ENCODE results near the gene ADCK1. TPM values are rescaled to one million over a fixed set of nuclear protein-coding genes. Genes with fewer than 3 reads are reported as not detected.

The ADCK1 gene
- polyA plus RNA-seq, 3 donors = 3.7 to 33.0 (median 5.4) TPM

DNA sequence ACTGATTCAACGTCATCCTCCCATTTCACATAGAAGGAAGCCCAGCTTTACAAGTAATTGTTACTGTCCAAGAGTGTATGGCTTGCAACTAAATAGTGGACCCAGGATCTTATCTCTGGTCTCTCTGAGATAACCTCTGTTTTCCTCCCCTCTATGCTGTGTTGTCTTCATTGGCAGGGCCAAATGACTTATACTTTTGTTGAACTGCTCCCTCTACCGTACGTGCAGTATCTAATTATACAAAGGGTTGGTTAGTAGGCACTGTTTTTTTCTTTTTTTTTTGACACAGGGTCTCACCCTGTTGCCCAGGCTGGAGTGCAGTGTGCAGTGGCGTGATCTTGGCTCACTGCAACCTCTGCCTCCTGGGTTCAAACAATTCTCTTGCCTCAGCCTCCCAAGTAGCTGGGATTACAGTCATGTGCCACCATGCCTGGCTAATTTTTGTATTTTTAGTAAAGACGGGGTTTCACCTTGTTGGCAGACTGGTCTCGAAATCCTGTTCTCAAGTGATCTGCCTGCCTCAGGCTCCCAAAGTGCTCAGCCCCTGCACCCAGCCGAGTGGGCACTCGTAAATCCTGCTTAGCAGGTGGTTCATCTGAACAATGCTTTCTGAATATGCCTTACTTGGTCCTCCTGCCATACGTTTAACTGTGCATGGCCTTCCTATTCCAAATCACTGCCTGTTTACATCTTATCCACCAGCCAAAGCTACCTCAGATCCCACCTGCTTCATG, 162.1 kb downstream of the ADCK1 start:
- no peak overlapping the region for H3K27ac ChIP-seq (ENCODE audit: low read depth in 1 of 2, low read length in 2 of 2)
- no peak overlapping the region for H3K4me3 ChIP-seq (replicated peaks in 1 of 3; ENCODE audit: low read depth in 2 of 3, low read length in 3 of 3)
- no peaks in the 10 kb centered on the region for H3K9me3 ChIP-seq (replicated peaks in 1 of 2; ENCODE audit: control insufficient read depth in 1 of 2, insufficient read depth in 1 of 2, low read length in 2 of 2)
- no peak for TF ChIP-seq CTCF (IDR thresholded peaks at IDR 0.05)
- no peaks in the 10 kb centered on the region for H3K79me2 ChIP-seq (ENCODE audit: insufficient read depth, low read length)
- no peak overlapping the region for H2AFZ ChIP-seq (ENCODE audit: insufficient read depth, low read depth, low read length, poor library complexity, severe bottlenecking)
- no peaks in the 10 kb centered on the region for H4K20me1 ChIP-seq (ENCODE audit: insufficient read depth, low read length)
- peaks cover 0 to 10% of the 10 kb centered on the region in 2 donors for H3K4me1 ChIP-seq (ENCODE audit: control insufficient read depth in 1 of 2, insufficient read depth in 2 of 2, low read length in 2 of 2)
- DNase-seq = no peak
- Mint-ChIP-seq H3K27me3 (ENCODE audit: low read depth in 3 of 3) (peaks cover 6 to 16% (median 6%) of the 10 kb centered on the region in 3 donors), H3K4me1 (peaks cover 7% of the 10 kb centered on the region), H3K27ac (no peak overlapping the region), H3K4me3 (no peak overlapping the region), H3K36me3 (no peaks in the 10 kb centered on the region), H3K9me3 (peaks cover 0 to 10% (median 2%) of the 10 kb centered on the region in 7 donors)
- no peak overlapping the region for H3K9ac ChIP-seq (ENCODE audit: insufficient read depth, low read length, poor library complexity, severe bottlenecking)
- H3K27me3 ChIP-seq (ENCODE audit: control insufficient read depth in 2 of 2, insufficient read depth in 2 of 2, low read length in 2 of 2) = peaks cover 0 to 7% of the 10 kb centered on the region in 2 donors
- intact Hi-C loops (cut with micrococcal nuclease) = no loop called here
- H3K4me2 ChIP-seq (replicated peaks; ENCODE audit: extremely low read depth, low read length, poor library complexity, severe bottlenecking) = no peak overlapping the region
- H3K36me3 ChIP-seq (replicated peaks in 1 of 2; ENCODE audit: control insufficient read depth in 1 of 2, insufficient read depth in 2 of 2, low read length in 2 of 2) = no peaks in the 10 kb centered on the region
- 88% methylated on average over 7 of the region's 9 CpGs for WGBS (ENCODE audit: insufficient coverage)

DNA sequence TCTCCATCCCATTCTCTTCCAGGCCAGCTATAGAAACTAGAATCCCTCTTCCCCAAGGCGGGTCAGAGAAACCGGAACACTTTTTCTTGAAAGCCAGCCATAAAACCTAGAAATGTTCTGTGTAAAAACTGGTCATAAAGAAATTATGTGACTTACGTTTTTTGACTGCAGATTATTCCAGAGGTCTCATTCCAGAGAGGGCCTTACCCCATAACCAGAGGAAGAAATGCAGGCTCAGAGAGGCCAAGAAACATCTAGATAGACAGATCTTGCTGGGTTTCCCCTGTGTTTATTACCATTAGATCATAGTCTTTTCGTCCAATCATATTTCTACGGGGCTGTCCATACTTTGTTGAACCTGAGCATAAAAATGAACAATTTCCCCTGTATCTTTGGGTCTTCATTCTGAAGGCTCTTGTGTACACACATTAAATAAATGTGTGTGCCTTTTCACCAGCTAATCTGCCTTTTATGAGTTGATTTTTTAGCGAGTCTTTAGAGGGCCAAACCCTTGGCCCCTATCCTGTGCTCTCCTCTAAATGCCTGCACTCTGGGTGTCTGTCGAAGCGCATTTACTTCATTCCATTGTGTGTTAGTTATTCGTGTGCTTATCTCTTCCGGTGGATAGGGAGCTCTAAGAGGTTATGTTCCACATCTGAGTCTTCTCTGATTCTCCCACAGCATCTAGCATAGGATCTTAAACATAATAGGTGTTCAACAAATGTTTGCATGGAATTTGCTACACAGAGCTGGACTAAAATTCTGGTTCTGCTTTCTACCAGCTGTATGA, 163.0 kb downstream of the ADCK1 start:
- 100% methylated on average over 2 of the region's 10 CpGs for WGBS (ENCODE audit: insufficient coverage)
- Histone ChIP-seq H3K9ac (ENCODE audit: insufficient read depth, low read length, poor library complexity, severe bottlenecking) (no peak overlapping the region), H4K20me1 (ENCODE audit: insufficient read depth, low read length) (no peaks in the 10 kb centered on the region), H3K36me3 (replicated peaks in 1 of 2; ENCODE audit: control insufficient read depth in 1 of 2, insufficient read depth in 2 of 2, low read length in 2 of 2) (no peaks in the 10 kb centered on the region), H3K4me3 (replicated peaks in 1 of 3; ENCODE audit: low read depth in 2 of 3, low read length in 3 of 3) (no peak overlapping the region), H2AFZ (ENCODE audit: insufficient read depth, low read depth, low read length, poor library complexity, severe bottlenecking) (no peak overlapping the region), H3K79me2 (ENCODE audit: insufficient read depth, low read length) (no peaks in the 10 kb centered on the region), H3K27ac (ENCODE audit: low read depth in 1 of 2, low read length in 2 of 2) (no peak overlapping the region), H3K9me3 (replicated peaks in 1 of 2; ENCODE audit: control insufficient read depth in 1 of 2, insufficient read depth in 1 of 2, low read length in 2 of 2) (no peaks in the 10 kb centered on the region), H3K27me3 (ENCODE audit: control insufficient read depth in 2 of 2, insufficient read depth in 2 of 2, low read length in 2 of 2) (peaks cover 0 to 8% of the 10 kb centered on the region in 2 donors), H3K4me2 (replicated peaks; ENCODE audit: extremely low read depth, low read length, poor library complexity, severe bottlenecking) (no peak overlapping the region), H3K4me1 (ENCODE audit: control insufficient read depth in 1 of 2, insufficient read depth in 2 of 2, low read length in 2 of 2) (peaks cover 0 to 10% of the 10 kb centered on the region in 2 donors)
- Mint-ChIP-seq H3K27me3 (ENCODE audit: low read depth in 3 of 3) (peaks cover 6 to 17% (median 6%) of the 10 kb centered on the region in 3 donors), H3K4me1 (peaks cover 7% of the 10 kb centered on the region), H3K36me3 (no peaks in the 10 kb centered on the region), H3K27ac (peak overlapping the region in 1 of 7 donors; percentile 10), H3K4me3 (no peak overlapping the region), H3K9me3 (peaks cover 0 to 10% (median 2%) of the 10 kb centered on the region in 7 donors)
- no peak for TF ChIP-seq CTCF (IDR thresholded peaks at IDR 0.05)
- intact Hi-C loops (cut with micrococcal nuclease) = no loop called here
- no peak for DNase-seq
